CD14-positive monocyte (primary cell): ENCODE data around the gene FOXK2. TPM values are rescaled to one million over a fixed set of nuclear protein-coding genes. Genes with fewer than 3 reads are reported as not detected.
A peak's percentile ranks its signal among the peaks of the same experiment; 100 is the strongest.

Experiments used
- DNase-seq, 3 donors: peaks; one replicate each; pipeline ENCODE4 v3.0.0-alpha.2; 2011 to 2022
- H2AFZ ChIP-seq: 2 replicates; pipeline ENCODE4 v1.6.0; 2012; ENCODE audit warnings: mild to moderate bottlenecking, low read depth, low read length, inconsistent platforms; ENCODE audit not compliant: insufficient read depth, poor library complexity, severe bottlenecking
- H3K27ac ChIP-seq, 2 donors: 1 replicate in 1 of 2; 2 replicates in 1 of 2; pipeline ENCODE4 v1.5.1; 2012 to 2013; ENCODE audit warnings: low read length in 2 of 2, control low read depth in 1 of 2, inconsistent platforms in 1 of 2, low read depth in 1 of 2, mild to moderate bottlenecking in 1 of 2
- H3K27me3 ChIP-seq, 2 donors: one replicate each; pipeline versions ENCODE4 v1.6.0 to v1.6.1; 2011 to 2013; ENCODE audit warnings: low read length in 2 of 2; ENCODE audit not compliant: control insufficient read depth in 2 of 2, insufficient read depth in 2 of 2
- H3K36me3 ChIP-seq, 2 donors: replicated peaks in 1 of 2; 1 replicate in 1 of 2; 2 replicates in 1 of 2; pipeline versions ENCODE4 v1.5.1 to v1.6.1; 2012 to 2013; ENCODE audit warnings: low read length in 2 of 2, control low read depth in 1 of 2, inconsistent platforms in 1 of 2, mild to moderate bottlenecking in 1 of 2; ENCODE audit not compliant: insufficient read depth in 2 of 2, control insufficient read depth in 1 of 2
- H3K4me1 ChIP-seq, 2 donors: 1 replicate in 1 of 2; 2 replicates in 1 of 2; pipeline versions ENCODE4 v1.5.1 to v1.6.1; 2012 to 2013; ENCODE audit warnings: low read length in 2 of 2, control low read depth in 1 of 2, inconsistent platforms in 1 of 2, mild to moderate bottlenecking in 1 of 2, moderate library complexity in 1 of 2; ENCODE audit not compliant: insufficient read depth in 2 of 2, control insufficient read depth in 1 of 2
- H3K4me2 ChIP-seq: replicated peaks from 2 replicates; pipeline ENCODE3; 2012; ENCODE audit warnings: low read length, moderate library complexity, mild to moderate bottlenecking; ENCODE audit not compliant: poor library complexity, severe bottlenecking; ENCODE audit errors: extremely low read depth
- H3K4me3 ChIP-seq, 3 experiments: fragments of 200-600 bp in 1 of 3; sonication (generic) in 1 of 3; replicated peaks in 1 of 3; 1 replicate in 2 of 3; 2 replicates in 1 of 3; pipeline ENCODE4 v1.5.1; 2011 to 2013; ENCODE audit warnings: low read length in 3 of 3, mild to moderate bottlenecking in 3 of 3, control low read depth in 2 of 3, low read depth in 2 of 3, inconsistent platforms in 1 of 3, moderate library complexity in 1 of 3
- H3K79me2 ChIP-seq: 2 replicates; pipeline ENCODE4 v1.6.0; 2012; ENCODE audit warnings: mild to moderate bottlenecking, control low read depth, inconsistent platforms, low read length, moderate library complexity; ENCODE audit not compliant: insufficient read depth
- H3K9ac ChIP-seq: 2 replicates; pipeline ENCODE4 v1.6.0; 2017; ENCODE audit warnings: low read length, mild to moderate bottlenecking; ENCODE audit not compliant: insufficient read depth, poor library complexity, severe bottlenecking
- H3K9me3 ChIP-seq, 2 donors: replicated peaks in 1 of 2; 1 replicate in 1 of 2; 2 replicates in 1 of 2; pipeline versions ENCODE4 v1.5.1 to v1.6.1; 2012 to 2013; ENCODE audit warnings: low read length in 2 of 2, control low read depth in 1 of 2; ENCODE audit not compliant: control insufficient read depth in 1 of 2, insufficient read depth in 1 of 2
- H4K20me1 ChIP-seq: 2 replicates; pipeline ENCODE4 v1.6.0; 2012; ENCODE audit warnings: mild to moderate bottlenecking, low read length, control low read depth, moderate library complexity; ENCODE audit not compliant: insufficient read depth
- H3K27ac Mint-ChIP-seq, 7 donors: one replicate each; pipeline ENCODE4 v1.8.0; 2020; ENCODE audit warnings: mild to moderate bottlenecking in 7 of 7, mixed read lengths in 7 of 7, moderate library complexity in 6 of 7, inconsistent platforms in 2 of 7
- H3K27me3 Mint-ChIP-seq, 3 donors: one replicate each; pipeline ENCODE4 v1.8.0; 2021 to 2022; ENCODE audit warnings: low read depth in 3 of 3, mild to moderate bottlenecking in 3 of 3, mixed read lengths in 3 of 3, moderate library complexity in 3 of 3, inconsistent platforms in 1 of 3
- H3K36me3 Mint-ChIP-seq, 2 donors: one replicate each; pipeline ENCODE4 v1.8.0; 2020; ENCODE audit warnings: mixed read lengths in 2 of 2, inconsistent platforms in 1 of 2, mild to moderate bottlenecking in 1 of 2
- H3K4me1 Mint-ChIP-seq: one replicate; pipeline ENCODE4 v1.8.0; 2020; ENCODE audit warnings: mild to moderate bottlenecking, mixed read lengths
- H3K4me3 Mint-ChIP-seq, 2 donors: one replicate each; pipeline ENCODE4 v1.8.0; 2020; ENCODE audit warnings: mild to moderate bottlenecking in 2 of 2, mixed read lengths in 2 of 2, moderate library complexity in 1 of 2
- H3K9me3 Mint-ChIP-seq, 7 donors: one replicate each; pipeline ENCODE4 v1.8.0; 2020 to 2022; ENCODE audit warnings: mixed read lengths in 7 of 7, mild to moderate bottlenecking in 6 of 7, moderate library complexity in 6 of 7, inconsistent platforms in 2 of 7
- WGBS: methylation state at CpG from one replicate; pipeline ENCODE4 v1.1.5; 2013; ENCODE audit warnings: missing lambda C conversion rate; ENCODE audit not compliant: insufficient coverage; 5-methylcytosine and 5-hydroxymethylcytosine counted together
- intact Hi-C, 2 donors: fragments of 100-400 bp; cut with micrococcal nuclease; formaldehyde crosslinking; loops; one replicate each; pipeline versions ENCODE4 v1.15.0 to v1.15.1; 2023
- polyA plus RNA-seq, 3 donors: library from polyadenylated mRNA; depleted of rRNA in 1 of 3; unstranded in 2 of 3; stranded (reverse) in 1 of 3; fragments of 300-500 nt in 2 of 3; fragments of >200 nt in 1 of 3; fragmentation: Illumina TruSeq in 2 of 3; gene quantifications; 1 replicate in 2 of 3; 2 replicates in 1 of 3; pipeline ENCODE4 v1.2.3, GENCODE V29; 2012 to 2021
- TF ChIP-seq, protein P1 (sequence below): fragments of 200-600 bp; IDR thresholded peaks from one replicate; pipeline ENCODE4 v1.8.0; 2022; ENCODE audit warnings: antibody characterized with exemption, mild to moderate bottlenecking

The FOXK2 gene
- polyA plus RNA-seq, 3 donors = 3.5 to 18.4 (median 4.7) TPM

DNA sequence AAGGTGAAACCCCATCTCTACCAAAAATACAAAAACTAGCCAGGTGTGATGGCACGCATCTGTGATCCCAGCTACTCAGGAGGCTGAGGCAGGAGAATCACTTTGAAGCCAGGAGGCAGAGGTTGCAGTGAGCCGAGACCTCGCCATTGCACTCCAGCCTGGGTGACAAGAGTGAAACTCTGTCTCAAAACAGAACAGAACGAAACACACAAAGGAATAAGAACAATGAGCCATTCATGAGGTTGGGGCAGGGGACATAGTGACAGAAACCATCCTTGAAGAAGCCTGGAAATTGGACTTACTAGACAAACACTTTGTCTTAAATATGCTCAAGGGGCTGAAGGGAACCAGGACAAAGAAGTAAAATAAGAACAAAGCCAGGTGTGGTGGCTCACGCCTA, 89.3 kb downstream of the FOXK2 start:
- no peak for DNase-seq
- Mint-ChIP-seq H3K4me1 (peaks cover 10% of the 10 kb centered on the region), H3K36me3 (peaks cover 63 to 81% of the 10 kb centered on the region in 2 donors), H3K4me3 (no peak overlapping the region), H3K27ac (peak overlapping the region in 4 of 7 donors; percentile 43 to 80 (median 54)), H3K27me3 (peaks cover 0 to 7% (median 0%) of the 10 kb centered on the region in 3 donors), H3K9me3 (no peaks in the 10 kb centered on the region)
- H3K9me3 ChIP-seq = no peaks in the 10 kb centered on the region
- H3K4me1 ChIP-seq = peaks cover 6 to 7% of the 10 kb centered on the region in 2 donors
- H3K36me3 ChIP-seq = peaks cover 21 to 79% of the 10 kb centered on the region in 2 donors
- H3K27ac ChIP-seq = no peak overlapping the region
- no peaks in the 10 kb centered on the region for H4K20me1 ChIP-seq
- intact Hi-C loops = no loop called here
- no CpG with 5 or more reads among the region's 5 CpGs for WGBS
- no peak overlapping the region for H3K9ac ChIP-seq
- H3K4me3 ChIP-seq = no peak overlapping the region
- peaks cover 3% of the 10 kb centered on the region for H3K79me2 ChIP-seq
- no peak overlapping the region for H2AFZ ChIP-seq
- TF ChIP-seq, protein P1, sequence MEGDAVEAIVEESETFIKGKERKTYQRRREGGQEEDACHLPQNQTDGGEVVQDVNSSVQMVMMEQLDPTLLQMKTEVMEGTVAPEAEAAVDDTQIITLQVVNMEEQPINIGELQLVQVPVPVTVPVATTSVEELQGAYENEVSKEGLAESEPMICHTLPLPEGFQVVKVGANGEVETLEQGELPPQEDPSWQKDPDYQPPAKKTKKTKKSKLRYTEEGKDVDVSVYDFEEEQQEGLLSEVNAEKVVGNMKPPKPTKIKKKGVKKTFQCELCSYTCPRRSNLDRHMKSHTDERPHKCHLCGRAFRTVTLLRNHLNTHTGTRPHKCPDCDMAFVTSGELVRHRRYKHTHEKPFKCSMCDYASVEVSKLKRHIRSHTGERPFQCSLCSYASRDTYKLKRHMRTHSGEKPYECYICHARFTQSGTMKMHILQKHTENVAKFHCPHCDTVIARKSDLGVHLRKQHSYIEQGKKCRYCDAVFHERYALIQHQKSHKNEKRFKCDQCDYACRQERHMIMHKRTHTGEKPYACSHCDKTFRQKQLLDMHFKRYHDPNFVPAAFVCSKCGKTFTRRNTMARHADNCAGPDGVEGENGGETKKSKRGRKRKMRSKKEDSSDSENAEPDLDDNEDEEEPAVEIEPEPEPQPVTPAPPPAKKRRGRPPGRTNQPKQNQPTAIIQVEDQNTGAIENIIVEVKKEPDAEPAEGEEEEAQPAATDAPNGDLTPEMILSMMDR = no peak
- H3K27me3 ChIP-seq = no peaks in the 10 kb centered on the region
- no peak overlapping the region for H3K4me2 ChIP-seq

DNA sequence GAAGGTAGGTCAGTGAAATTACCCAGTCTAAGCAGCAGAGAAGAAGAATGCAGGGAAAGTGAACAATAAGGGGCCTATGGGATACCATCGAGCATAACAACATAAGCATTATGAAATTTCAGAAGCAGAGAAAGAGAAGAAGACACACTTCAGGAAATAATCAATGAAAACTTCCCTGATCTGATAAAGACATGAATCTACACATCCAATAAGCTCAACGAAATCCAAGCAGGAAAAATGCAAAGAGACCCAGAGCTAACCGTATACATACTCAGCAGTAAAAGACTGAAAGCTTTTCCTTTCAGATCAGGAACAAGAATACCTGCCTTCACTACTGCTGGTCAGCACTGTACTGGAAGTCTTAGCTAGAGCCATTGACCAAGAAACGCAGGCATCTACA, 90.1 kb downstream of the FOXK2 start:
- 100% methylated on average over 1 of the region's 4 CpGs for whole genome bisulfite sequencing
- H3K4me2 ChIP-seq = no peak overlapping the region
- TF ChIP-seq, protein P1 = no peak
- H3K36me3 Mint-ChIP-seq = peaks cover 61 to 78% of the 10 kb centered on the region in 2 donors
- no peaks in the 10 kb centered on the region for H3K27me3 ChIP-seq
- H3K4me3 Mint-ChIP-seq = no peak overlapping the region
- no peak overlapping the region for H3K9ac ChIP-seq
- no peak for DNase-seq
- peaks cover 25 to 79% of the 10 kb centered on the region in 2 donors for H3K36me3 ChIP-seq
- peaks cover 1 to 2% of the 10 kb centered on the region in 2 donors for H3K4me1 ChIP-seq
- peak overlapping the region in 2 of 7 donors; percentile 3 to 20 for H3K27ac Mint-ChIP-seq
- H3K4me1 Mint-ChIP-seq = peaks cover 5% of the 10 kb centered on the region
- no peaks in the 10 kb centered on the region for H3K9me3 Mint-ChIP-seq
- intact Hi-C loops = no loop called here
- no peaks in the 10 kb centered on the region for H3K9me3 ChIP-seq
- peaks cover 3% of the 10 kb centered on the region for H3K79me2 ChIP-seq
- peak overlapping the region in 1 of 2 donors; percentile 26 for H3K27ac ChIP-seq
- H3K4me3 ChIP-seq = no peak overlapping the region
- H4K20me1 ChIP-seq = no peaks in the 10 kb centered on the region
- H3K27me3 Mint-ChIP-seq = peaks cover 0 to 6% (median 0%) of the 10 kb centered on the region in 3 donors
- H2AFZ ChIP-seq = no peak overlapping the region
